HepG2 (cell line): Measurements from ENCODE around the gene CFAP45. TPM values are rescaled to one million over a fixed set of nuclear protein-coding genes. Genes with fewer than 3 reads are reported as not detected.

ENCODE experiments used
- ATAC-seq: fragments of 200-7000 bp; cut with Tn5 transposase; 3 replicates; pipeline ENCODE4 v1.9.1; 2020; ENCODE audit warnings: mild to moderate bottlenecking, moderate library complexity
- BruUV-seq: library from RNA; stranded (reverse); fragments of 400-500 nt; replicated peaks from 2 replicates; lab custom pipeline; 2021; lab: Mats Ljungman, UMichigan
- CTCF ChIA-PET: fragments of 300-600 bp; formaldehyde crosslinking; extraction: SDS; loops from one replicate; lab custom pipeline; 2021; ENCODE audit warnings: low total read pairs, inconsistent platforms, low intra/inter-chr PET ratio; lab: Yijun Ruan, JAX
- POLR2A ChIA-PET: fragments of 350-600 bp; sonication (Branson Sonifier 250); formaldehyde crosslinking; loops from one replicate; lab custom pipeline; 2020; ENCODE audit warnings: antibody characterized with exemption, inconsistent platforms; lab: Yijun Ruan, JAX
- DNase-seq: peaks from one replicate; pipeline ENCODE4 v3.0.0-alpha.2; 2015; ENCODE audit warnings: low spot score
- FAIRE-seq: peaks from 3 replicates; lab custom pipeline; 2011; peaks lifted over from hg19 to GRCh38; lab: Jason Lieb, UNC
- H2AFZ ChIP-seq: one replicate; pipeline ENCODE4 v1.6.1; 2011; ENCODE audit warnings: low read length, inconsistent platforms
- H3K27ac ChIP-seq: fragments of 300-600 bp; 3 replicates; pipeline ENCODE4 v1.8.0; 2011; ENCODE audit warnings: mixed run types, mild to moderate bottlenecking, mixed read lengths, low read length, inconsistent platforms; ENCODE audit not compliant: insufficient read depth; ENCODE audit errors: extremely low read length
- H3K27me3 ChIP-seq, 2 experiments: fragments of 200-600 bp in 1 of 2; 2 replicates in 1 of 2; 3 replicates in 1 of 2; pipeline versions ENCODE4 v1.6.0 to v1.8.0; 2011; ENCODE audit warnings: low read length in 2 of 2, mild to moderate bottlenecking in 2 of 2, moderate library complexity in 2 of 2, inconsistent platforms in 1 of 2; ENCODE audit not compliant: insufficient read depth in 2 of 2, control insufficient read depth in 1 of 2
- H3K36me3 ChIP-seq, 2 experiments: fragments of 200-600 bp in 1 of 2; replicated peaks in 1 of 2; 2 replicates in 1 of 2; 3 replicates in 1 of 2; pipeline versions ENCODE4 v1.5.1 to v1.8.0; 2011; ENCODE audit warnings: low read length in 2 of 2, inconsistent platforms in 1 of 2; ENCODE audit not compliant: insufficient read depth in 2 of 2, control insufficient read depth in 1 of 2
- H3K4me1 ChIP-seq: 2 replicates; pipeline ENCODE4 v1.5.1; 2012; ENCODE audit warnings: low read length, inconsistent platforms; ENCODE audit not compliant: insufficient read depth
- H3K4me2 ChIP-seq: 2 replicates; pipeline ENCODE4 v1.6.0; 2011; ENCODE audit warnings: low read depth, low read length, inconsistent platforms
- H3K4me3 ChIP-seq, 3 experiments: fragments of 200-600 bp in 1 of 3; sonication (generic), shearing (Covaris generic) in 1 of 3; replicated peaks in 1 of 3; 2 replicates each; pipeline ENCODE4 v1.5.1; 2011 to 2016; ENCODE audit warnings: low read length in 3 of 3, inconsistent platforms in 2 of 3, low read depth in 2 of 3, mild to moderate bottlenecking in 2 of 3, control low read depth in 1 of 3, mixed read lengths in 1 of 3; ENCODE audit not compliant: insufficient read depth in 1 of 3
- H3K79me2 ChIP-seq: one replicate; pipeline ENCODE4 v1.6.1; 2011; ENCODE audit warnings: low read length, inconsistent platforms; ENCODE audit not compliant: insufficient read depth
- H3K9ac ChIP-seq: 2 replicates; pipeline ENCODE4 v1.6.0; 2011; ENCODE audit warnings: mild to moderate bottlenecking, low read depth, low read length, inconsistent platforms; ENCODE audit not compliant: insufficient read depth
- H3K9me3 ChIP-seq: 2 replicates; pipeline ENCODE4 v1.5.1; 2012; ENCODE audit warnings: mild to moderate bottlenecking, low read length
- H4K20me1 ChIP-seq: 2 replicates; pipeline ENCODE4 v1.6.0; 2011; ENCODE audit warnings: inconsistent platforms, mild to moderate bottlenecking, low read length, moderate library complexity; ENCODE audit not compliant: insufficient read depth
- HCFC1 ChIP-seq: fragments of 150-350 bp; IDR thresholded peaks from 2 replicates; pipeline ENCODE4 v1.6.1; 2014; ENCODE audit warnings: low read depth, low read length
- NFKBIZ ChIP-seq: IDR thresholded peaks from 2 replicates; pipeline ENCODE4 v1.6.1; 2018; ENCODE audit warnings: missing genetic modification reagents, missing compliant biosample characterization
- TFE3 ChIP-seq: IDR thresholded peaks from 2 replicates; pipeline ENCODE4 v1.6.1; 2016
- ZNF280D ChIP-seq: sonication (generic); formaldehyde crosslinking; IDR thresholded peaks from 2 replicates; pipeline ENCODE4 v1.5.1; 2020; ENCODE audit warnings: mild to moderate bottlenecking, missing genetic modification reagents
- ZNF629 ChIP-seq: sonication (generic); formaldehyde crosslinking; conservative IDR thresholded peaks from 2 replicates; pipeline ENCODE4 v1.5.0; 2020; ENCODE audit warnings: missing genetic modification reagents
- WGBS: methylation state at CpG from one replicate; pipeline ENCODE4 v1.1.6; 2017; ENCODE audit warnings: low lambda C conversion rate; 5-methylcytosine and 5-hydroxymethylcytosine counted together
- in situ Hi-C: cut with HindIII; loops from 2 replicates; pipeline ENCODE4 v1.10.0; 2017; ENCODE audit warnings: low pct_unique_long_range_greater_than_20kb; ENCODE audit not compliant: extremely low pct_ligation_motif_present
- intact Hi-C: fragments of 100-400 bp; cut with micrococcal nuclease; formaldehyde crosslinking; loops from one replicate; pipeline ENCODE4 v1.10.0; 2022; ENCODE audit not compliant: unreplicated experiment
- polyA plus RNA-seq, 8 experiments: library from polyadenylated mRNA; depleted of rRNA in 3 of 8; stranded (reverse) in 7 of 8; unstranded in 1 of 8; fragments of >200 nt; fragmentation: Illumina TruSeq in 4 of 8; extraction: Trizol in 4 of 8; gene quantifications; 2 replicates each; pipeline versions ENCODE4 v1.2.1 to v1.2.3, GENCODE V29; 2011 to 2016; ENCODE audit warnings: low read depth in 4 of 8, missing spikeins in 1 of 8, mixed read lengths in 1 of 8; ENCODE audit not compliant: insufficient read depth in 1 of 8
- total RNA-seq, 5 experiments: library from RNA; depleted of rRNA; stranded (reverse); fragments of >200 nt; fragmentation: Illumina TruSeq; extraction: Trizol; gene quantifications; 2 replicates each; pipeline ENCODE4 v1.2.3, GENCODE V29; 2016; ENCODE audit warnings: low read depth in 1 of 5

CFAP45 gene
- total and polyA plus RNA-seq, 2 of the 13 experiments (the other 11 are each of a cell fraction or from before 2014, with no cell fraction given) = not detected

- ChIA-PET POLR2A (no interaction called here), CTCF (no interaction called here)
- Histone ChIP-seq H3K27me3 (peaks cover 7 to 31% of the 10 kb centered on the region in 2 experiments; a peak in 3 of 5 replicates), H3K36me3 (no peaks in the 10 kb centered on the region), H3K4me1 (no peaks in the 10 kb centered on the region), H3K9ac (no peak overlapping the region), H3K79me2 (no peaks in the 10 kb centered on the region), H4K20me1 (no peaks in the 10 kb centered on the region), H2AFZ (no peak overlapping the region), H3K27ac (no peak overlapping the region), H3K4me3 (no peak overlapping the region), H3K4me2 (no peak overlapping the region), H3K9me3 (no peaks in the 10 kb centered on the region)
- ATAC-seq = no peak
- in situ Hi-C loops = no loop called here
- no TSS peak for BruUV-seq
- intact Hi-C loops = no loop called here
- FAIRE-seq = no peak
- DNase-seq = no peak
- TF ChIP-seq NFKBIZ (CRISPR knock-in tag) = no peak
- TF ChIP-seq ZNF280D (CRISPR knock-in tag) = no peak
- no peak for TF ChIP-seq TFE3
- TF ChIP-seq ZNF629 = no peak
- no peak for TF ChIP-seq HCFC1
- WGBS = no CpG with 5 or more reads among the region's 3 CpGs
Measured at GRCh38 chr1:159860456-159860855, 39.5 kb downstream of the CFAP45 start.
